Measurements from ENCODE around the gene C3orf33. TPM values are rescaled to one million over a fixed set of nuclear protein-coding genes. Genes with fewer than 3 reads are reported as not detected.

Gene C3orf33
- total RNA-seq, 4 donors from 2014 or later: 2.3 to 4.2 (median 3.1) TPM

DNA sequence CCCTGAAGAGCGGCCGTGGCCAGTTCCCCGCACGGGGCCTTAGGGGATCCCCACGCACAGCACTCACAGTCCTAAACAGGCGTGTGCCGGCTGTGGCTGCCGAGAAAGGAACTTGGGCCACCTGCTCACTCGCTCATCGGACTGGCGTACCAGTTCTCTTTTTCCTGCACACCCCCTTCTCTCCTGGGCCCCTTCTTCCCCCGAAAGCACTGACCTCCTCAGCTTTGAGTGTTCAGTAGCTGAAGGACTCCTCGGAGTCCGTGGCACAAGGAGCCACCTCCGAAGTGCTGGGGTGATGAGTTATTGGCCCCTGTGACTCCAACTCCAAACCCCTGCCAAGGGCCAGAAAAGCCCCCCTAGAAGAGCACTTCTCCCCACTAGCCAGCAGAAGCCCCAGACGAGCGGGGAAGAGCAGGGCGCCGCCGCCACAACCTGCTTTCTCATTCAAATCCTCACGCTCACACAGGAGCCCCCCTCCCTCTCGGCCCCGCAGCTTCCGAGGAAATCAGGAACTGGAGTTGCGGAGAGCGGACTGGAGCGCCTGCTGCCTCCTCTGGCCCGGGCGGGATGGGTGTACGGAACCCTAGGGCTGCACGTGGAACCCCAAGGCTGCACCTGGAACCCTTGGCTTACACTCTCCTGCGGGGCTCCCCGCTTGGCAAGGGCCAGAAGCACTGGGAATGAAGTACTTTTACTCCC, 61.3 kb downstream of the C3orf33 start, which contains the start of gene PLCH1:
Gene PLCH1, minus strand, starts transcription at position 446 of the 699 bp plus-strand sequence. CDS start 40,847 bp downstream, outside the sequence.
- peak; percentile 76 for ATAC-seq

DNA sequence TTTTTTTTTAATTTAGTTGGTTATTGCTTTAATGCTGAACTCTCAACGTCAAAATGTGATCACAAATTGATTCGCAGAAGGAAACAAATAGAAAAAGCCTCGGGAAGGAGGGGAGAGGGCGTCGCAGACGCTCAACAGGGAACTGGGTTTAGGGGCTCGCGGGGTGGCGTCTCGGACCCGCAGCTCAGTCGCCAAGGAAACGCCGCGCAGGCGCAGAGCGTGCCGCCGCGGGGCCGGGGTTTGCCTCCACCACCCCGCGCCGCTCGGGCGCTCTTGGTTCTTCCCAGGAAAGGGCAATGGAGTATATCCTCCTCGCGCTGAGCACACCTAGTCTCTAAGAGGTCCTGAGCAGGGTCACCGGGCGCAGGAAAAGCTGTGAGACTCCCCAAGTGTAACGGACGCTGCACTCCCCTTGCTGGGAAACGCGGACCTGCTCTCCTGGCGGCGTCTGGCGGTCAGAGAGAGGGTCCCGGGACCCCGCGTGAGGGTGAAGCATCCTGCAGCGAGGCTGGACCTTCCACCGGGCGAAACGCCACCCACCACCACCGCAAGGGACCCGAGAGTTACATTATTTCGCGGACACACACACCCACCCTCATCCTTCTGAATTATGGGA, 62.0 kb downstream of the C3orf33 start:
- Histone ChIP-seq H3K27me3 (peaks cover 16% of the 10 kb centered on the region), H3K4me3 (peak overlapping the region; percentile 50 to 54), H3K27ac (peak overlapping the region in 1 of 4 donors; percentile 28), H3K4me1 (peaks cover 0 to 37% (median 0%) of the 10 kb centered on the region in 3 donors), H3K36me3 (no peaks in the 10 kb centered on the region), H3K9me3 (no peaks in the 10 kb centered on the region)
- TF ChIP-seq POLR2A (IDR thresholded peaks at IDR 0.05): no peak
- TF ChIP-seq, protein P1, sequence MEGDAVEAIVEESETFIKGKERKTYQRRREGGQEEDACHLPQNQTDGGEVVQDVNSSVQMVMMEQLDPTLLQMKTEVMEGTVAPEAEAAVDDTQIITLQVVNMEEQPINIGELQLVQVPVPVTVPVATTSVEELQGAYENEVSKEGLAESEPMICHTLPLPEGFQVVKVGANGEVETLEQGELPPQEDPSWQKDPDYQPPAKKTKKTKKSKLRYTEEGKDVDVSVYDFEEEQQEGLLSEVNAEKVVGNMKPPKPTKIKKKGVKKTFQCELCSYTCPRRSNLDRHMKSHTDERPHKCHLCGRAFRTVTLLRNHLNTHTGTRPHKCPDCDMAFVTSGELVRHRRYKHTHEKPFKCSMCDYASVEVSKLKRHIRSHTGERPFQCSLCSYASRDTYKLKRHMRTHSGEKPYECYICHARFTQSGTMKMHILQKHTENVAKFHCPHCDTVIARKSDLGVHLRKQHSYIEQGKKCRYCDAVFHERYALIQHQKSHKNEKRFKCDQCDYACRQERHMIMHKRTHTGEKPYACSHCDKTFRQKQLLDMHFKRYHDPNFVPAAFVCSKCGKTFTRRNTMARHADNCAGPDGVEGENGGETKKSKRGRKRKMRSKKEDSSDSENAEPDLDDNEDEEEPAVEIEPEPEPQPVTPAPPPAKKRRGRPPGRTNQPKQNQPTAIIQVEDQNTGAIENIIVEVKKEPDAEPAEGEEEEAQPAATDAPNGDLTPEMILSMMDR (IDR thresholded peaks at IDR 0.05): no peak
- no peak for TF ChIP-seq EP300 (IDR thresholded peaks at IDR 0.05)
- no peak for TF ChIP-seq POLR2AphosphoS5 (IDR thresholded peaks at IDR 0.05)
- peak; percentile 45 for ATAC-seq
- 2% methylated on average over 8 of the region's 48 CpGs; no CpG with 5 or more reads in 1 of the 2 donors for WGBS, 2 donors (ENCODE audit: low coverage in 1 of 2)

More for the DNA sequence above, 61.3 kb downstream of the C3orf33 start, which contains the start of gene PLCH1:
- TF ChIP-seq POLR2A (IDR thresholded peaks at IDR 0.05): no peak
- TF ChIP-seq POLR2AphosphoS5 (IDR thresholded peaks at IDR 0.05): no peak
- TF ChIP-seq EP300 (IDR thresholded peaks at IDR 0.05): no peak
- TF ChIP-seq, protein P1 (IDR thresholded peaks at IDR 0.05): no peak
- Histone ChIP-seq H3K9me3 (no peaks in the 10 kb centered on the region), H3K27ac (peak within 1 kb of the TSS in 1 of 4 donors; percentile 45), H3K4me1 (peaks cover 0 to 37% (median 0%) of the 10 kb centered on the region in 3 donors), H3K27me3 (peaks cover 13% of the 10 kb centered on the region), H3K4me3 (peak within 1 kb of the TSS; percentile 50 to 54), H3K36me3 (no peaks in the 10 kb centered on the region)
- WGBS, 2 donors (ENCODE audit: low coverage in 1 of 2): 0% methylated on average over 1 of the region's 33 CpGs

DNA sequence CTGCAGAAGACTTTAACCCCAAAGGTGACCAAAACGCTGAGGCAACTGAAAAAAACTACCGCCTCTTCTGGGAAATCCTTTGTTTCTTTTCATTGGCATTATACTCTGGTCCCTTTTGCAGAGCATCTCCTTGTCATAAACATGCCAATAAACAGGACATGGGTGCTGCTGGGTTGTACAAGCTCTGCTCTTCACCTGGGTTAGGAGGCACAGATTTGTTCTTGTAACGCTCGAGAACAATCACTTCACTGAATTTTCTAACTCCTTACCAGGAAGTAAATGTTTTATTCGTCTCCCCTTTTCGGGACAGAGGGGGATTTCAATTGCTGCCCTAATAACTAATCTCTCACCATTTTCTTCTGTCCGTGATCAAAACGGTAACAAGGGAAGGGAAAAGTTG, 62.5 kb downstream of the C3orf33 start:
- Histone ChIP-seq H3K36me3 (no peaks in the 10 kb centered on the region), H3K27ac (no peak overlapping the region), H3K4me3 (peak overlapping the region; percentile 50 to 54), H3K27me3 (peaks cover 16% of the 10 kb centered on the region), H3K4me1 (peaks cover 0 to 37% (median 0%) of the 10 kb centered on the region in 3 donors), H3K9me3 (no peaks in the 10 kb centered on the region)
- no peak for ATAC-seq
- WGBS, 2 donors (ENCODE audit: low coverage in 1 of 2): 8 to 15% methylated on average over 6 to 8 of the region's 8 CpGs
- TF ChIP-seq POLR2A (IDR thresholded peaks at IDR 0.05): no peak
- TF ChIP-seq, protein P1 (IDR thresholded peaks at IDR 0.05): no peak
- TF ChIP-seq EP300 (IDR thresholded peaks at IDR 0.05): no peak
- TF ChIP-seq POLR2AphosphoS5 (IDR thresholded peaks at IDR 0.05): no peak

DNA sequence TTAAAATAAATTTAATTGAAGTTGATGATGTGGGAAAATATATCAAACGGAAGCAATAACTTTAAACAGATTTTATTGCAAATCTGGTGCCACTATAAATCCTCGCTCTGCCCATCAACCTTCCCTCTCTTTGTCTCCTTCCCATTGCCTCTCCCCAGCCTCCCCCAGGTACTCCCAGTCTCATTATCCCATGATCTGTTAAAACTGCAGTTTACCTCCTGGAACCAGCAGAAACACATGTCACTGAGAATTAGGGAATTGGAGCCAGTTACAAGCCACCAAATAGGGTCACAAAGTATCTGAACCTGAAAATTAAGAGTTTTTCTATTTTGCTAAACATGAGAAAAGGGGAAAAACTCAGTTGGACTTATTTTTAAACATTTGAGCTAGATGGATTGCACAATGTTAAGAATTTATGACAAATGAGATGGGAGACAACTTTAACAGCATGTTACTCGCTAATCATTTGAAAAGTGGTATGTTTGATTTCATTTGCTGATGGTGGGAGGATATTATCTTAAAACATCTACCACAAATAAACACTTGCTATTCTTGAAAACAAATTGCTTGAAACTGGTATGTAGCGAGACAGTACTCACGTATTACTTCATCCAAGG, 63.6 kb downstream of the C3orf33 start:
- Histone ChIP-seq H3K36me3 (no peaks in the 10 kb centered on the region), H3K4me1 (peaks cover 0 to 37% (median 0%) of the 10 kb centered on the region in 3 donors), H3K4me3 (no peak overlapping the region), H3K9me3 (no peaks in the 10 kb centered on the region), H3K27ac (no peak overlapping the region), H3K27me3 (peaks cover 16% of the 10 kb centered on the region)
- 74 to 79% methylated on average over 5 of the region's 5 CpGs for WGBS, 2 donors (ENCODE audit: low coverage in 1 of 2)
- TF ChIP-seq POLR2AphosphoS5 (IDR thresholded peaks at IDR 0.05) (no peak), EP300 (IDR thresholded peaks at IDR 0.05) (no peak), POLR2A (IDR thresholded peaks at IDR 0.05) (no peak)
- TF ChIP-seq, protein P1 (IDR thresholded peaks at IDR 0.05): no peak
- ATAC-seq: no peak

Measured in gastroesophageal sphincter (tissue), 4 donors.